SK-N-SH treated with all-trans-retinoic acid at 6 μM for 48 hours (cell line): ENCODE results near the gene PTH1R.

Experiments
- ATAC-seq: fragments of 200-7000 bp; cut with Tn5 transposase; 3 replicates; pipeline ENCODE4 v1.9.1; 2020; ENCODE audit warnings: mild to moderate bottlenecking, moderate library complexity
- ARNTL ChIP-seq: fragments of 450-650 bp; formaldehyde crosslinking; IDR thresholded peaks from 2 replicates; pipeline ENCODE4 v1.5.0; 2020; ENCODE audit warnings: low read depth, mild to moderate bottlenecking, moderate library complexity, borderline replicate concordance
- BACH2 ChIP-seq: fragments of 250-450 bp; sonication (Bioruptor Pico); IDR thresholded peaks from 2 replicates; pipeline ENCODE4 v1.9.0; 2021; ENCODE audit warnings: mild to moderate bottlenecking, borderline replicate concordance
- CREB5 ChIP-seq: fragments of 250-450 bp; sonication (Bioruptor Pico); IDR thresholded peaks from 2 replicates; pipeline ENCODE4 v1.5.1; 2020; ENCODE audit warnings: low read depth, mild to moderate bottlenecking, moderate library complexity
- CSDC2 ChIP-seq: fragments of 250-450 bp; sonication (Bioruptor Pico); IDR thresholded peaks from 2 replicates; pipeline ENCODE4 v1.5.0; 2020; ENCODE audit warnings: mild to moderate bottlenecking, moderate library complexity
- CSRNP3 ChIP-seq: fragments of 250-450 bp; sonication (Bioruptor Pico); IDR thresholded peaks from 2 replicates; pipeline ENCODE4 v1.5.1; 2021; ENCODE audit warnings: mild to moderate bottlenecking, moderate library complexity
- ESRRG ChIP-seq: fragments of 250-450 bp; sonication (Bioruptor Pico); IDR thresholded peaks from 2 replicates; pipeline ENCODE4 v1.6.1; 2021; ENCODE audit warnings: mild to moderate bottlenecking
- GLIS3 ChIP-seq: fragments of 250-450 bp; sonication (Bioruptor Pico); IDR thresholded peaks from 2 replicates; pipeline ENCODE4 v1.5.0; 2020; ENCODE audit warnings: mild to moderate bottlenecking, moderate library complexity
- ISL1 ChIP-seq: fragments of 250-450 bp; sonication (Bioruptor Pico); IDR thresholded peaks from 2 replicates; pipeline ENCODE4 v2.1.2; 2022; ENCODE audit warnings: mild to moderate bottlenecking, moderate library complexity
- OSR1 ChIP-seq: fragments of 250-450 bp; sonication (Bioruptor Pico); IDR thresholded peaks from 2 replicates; pipeline ENCODE4 v1.8.0; 2022; ENCODE audit warnings: moderate library complexity, mild to moderate bottlenecking, inconsistent platforms
- PPARA ChIP-seq: fragments of 250-450 bp; sonication (Bioruptor Pico); IDR thresholded peaks from 2 replicates; pipeline ENCODE4 v1.5.0; 2020; ENCODE audit warnings: mild to moderate bottlenecking, borderline replicate concordance
- RARB ChIP-seq: fragments of 250-450 bp; sonication (Bioruptor Pico); IDR thresholded peaks from 2 replicates; pipeline ENCODE4 v1.8.0; 2021; ENCODE audit warnings: mild to moderate bottlenecking, moderate library complexity
- SNAI2 ChIP-seq: fragments of 250-450 bp; sonication (Bioruptor Pico); IDR thresholded peaks from 2 replicates; pipeline ENCODE4 v1.5.0; 2020; ENCODE audit warnings: mild to moderate bottlenecking, moderate library complexity
- TCF4 ChIP-seq: fragments of 250-450 bp; sonication (Bioruptor Pico); IDR thresholded peaks from 2 replicates; pipeline ENCODE4 v1.8.0; 2021; ENCODE audit warnings: mild to moderate bottlenecking, moderate library complexity, borderline replicate concordance
- TOX ChIP-seq: fragments of 250-450 bp; sonication (Bioruptor Pico); IDR thresholded peaks from 2 replicates; pipeline ENCODE4 v1.8.0; 2021; ENCODE audit warnings: mild to moderate bottlenecking, moderate library complexity, borderline replicate concordance
- TSHZ2 ChIP-seq: fragments of 250-450 bp; sonication (Bioruptor Pico); IDR thresholded peaks from 2 replicates; pipeline ENCODE4 v1.5.0; 2020; ENCODE audit warnings: mild to moderate bottlenecking, moderate library complexity
- ZC3H10 ChIP-seq: fragments of 250-450 bp; sonication (Bioruptor Pico); IDR thresholded peaks from 2 replicates; pipeline ENCODE4 v1.5.1; 2021; ENCODE audit warnings: mild to moderate bottlenecking, moderate library complexity
- ZFP3 ChIP-seq: fragments of 250-450 bp; sonication (Bioruptor Pico); IDR thresholded peaks from 2 replicates; pipeline ENCODE4 v1.5.0; 2020; ENCODE audit warnings: mild to moderate bottlenecking, moderate library complexity
- ZFP30 ChIP-seq: fragments of 450-650 bp; formaldehyde crosslinking; IDR thresholded peaks from 2 replicates; pipeline ENCODE4 v1.5.0; 2022; ENCODE audit warnings: mild to moderate bottlenecking, moderate library complexity
- ZNF565 ChIP-seq: fragments of 450-650 bp; formaldehyde crosslinking; conservative IDR thresholded peaks from 2 replicates; pipeline ENCODE4 v1.5.0; 2020; ENCODE audit warnings: low read depth, mild to moderate bottlenecking, moderate library complexity
- ZNF70 ChIP-seq: fragments of 450-650 bp; formaldehyde crosslinking; IDR thresholded peaks from 2 replicates; pipeline ENCODE4 v1.5.0; 2020; ENCODE audit warnings: mild to moderate bottlenecking, moderate library complexity
- ZNF8 ChIP-seq: fragments of 450-650 bp; formaldehyde crosslinking; IDR thresholded peaks from 2 replicates; pipeline ENCODE4 v1.5.0; 2020; ENCODE audit warnings: mild to moderate bottlenecking, moderate library complexity
- TF ChIP-seq, protein P1 (sequence below): fragments of 250-450 bp; sonication (Bioruptor Pico); IDR thresholded peaks from 2 replicates; pipeline ENCODE4 v1.8.0; 2020; ENCODE audit warnings: mild to moderate bottlenecking, moderate library complexity, borderline replicate concordance

Gene PTH1R

GRCh38 chr3:46875560-46875959 lies 2.0 kb upstream of the PTH1R start:
- TF ChIP-seq TOX (no peak), ZFP30 (no peak), TSHZ2 (CRISPR knock-in tag) (no peak), PPARA (CRISPR knock-in tag) (no peak), ZNF70 (no peak)
- ATAC-seq, result no peak

GRCh38 chr3:46876313-46877300 lies 914 bp upstream of the PTH1R start:
- no peak for ATAC-seq
- TF ChIP-seq TSHZ2 (CRISPR knock-in tag) (no peak), ZNF8 (CRISPR knock-in tag) (no peak), GLIS3 (no peak), RARB (CRISPR knock-in tag) (no peak), CSDC2 (CRISPR knock-in tag) (no peak), OSR1 (CRISPR knock-in tag) (no peak)
- TF ChIP-seq, all 23 proteins: peak for 0

GRCh38 chr3:46878781-46879436 lies 1.4 kb downstream of the PTH1R start:
- TF ChIP-seq TCF4 (CRISPR knock-in tag) (no peak), CREB5 (CRISPR knock-in tag) (no peak), ZNF70 (no peak), ZNF8 (CRISPR knock-in tag) (no peak), BACH2 (CRISPR knock-in tag) (no peak), ARNTL (CRISPR knock-in tag) (no peak), ESRRG (CRISPR knock-in tag) (no peak), OSR1 (CRISPR knock-in tag) (no peak), SNAI2 (CRISPR knock-in tag) (no peak), TOX (no peak), TSHZ2 (CRISPR knock-in tag) (no peak), GLIS3 (no peak), RARB (CRISPR knock-in tag) (no peak), ISL1 (CRISPR knock-in tag) (no peak), ZC3H10 (CRISPR knock-in tag) (no peak), PPARA (CRISPR knock-in tag) (no peak), ZNF565 (no peak), CSRNP3 (CRISPR knock-in tag) (no peak), ZFP3 (no peak)
- TF ChIP-seq, protein P1, sequence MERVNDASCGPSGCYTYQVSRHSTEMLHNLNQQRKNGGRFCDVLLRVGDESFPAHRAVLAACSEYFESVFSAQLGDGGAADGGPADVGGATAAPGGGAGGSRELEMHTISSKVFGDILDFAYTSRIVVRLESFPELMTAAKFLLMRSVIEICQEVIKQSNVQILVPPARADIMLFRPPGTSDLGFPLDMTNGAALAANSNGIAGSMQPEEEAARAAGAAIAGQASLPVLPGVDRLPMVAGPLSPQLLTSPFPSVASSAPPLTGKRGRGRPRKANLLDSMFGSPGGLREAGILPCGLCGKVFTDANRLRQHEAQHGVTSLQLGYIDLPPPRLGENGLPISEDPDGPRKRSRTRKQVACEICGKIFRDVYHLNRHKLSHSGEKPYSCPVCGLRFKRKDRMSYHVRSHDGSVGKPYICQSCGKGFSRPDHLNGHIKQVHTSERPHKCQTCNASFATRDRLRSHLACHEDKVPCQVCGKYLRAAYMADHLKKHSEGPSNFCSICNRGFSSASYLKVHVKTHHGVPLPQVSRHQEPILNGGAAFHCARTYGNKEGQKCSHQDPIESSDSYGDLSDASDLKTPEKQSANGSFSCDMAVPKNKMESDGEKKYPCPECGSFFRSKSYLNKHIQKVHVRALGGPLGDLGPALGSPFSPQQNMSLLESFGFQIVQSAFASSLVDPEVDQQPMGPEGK (CRISPR knock-in tag), result no peak
- peak; percentile 8; the same call in 1 of the 3 replicates for ATAC-seq
